NCI-H748 (cell line): Measurements from ENCODE around the gene HSPB8.
A peak's percentile ranks its signal among the peaks of the same experiment; 100 is the strongest.

ENCODE experiments used
- DNase-seq: peaks from one replicate; lab custom pipeline; 2025; ENCODE audit not compliant: unreplicated experiment; lab: John Stamatoyannopoulos, UW

HSPB8 gene

DNA sequence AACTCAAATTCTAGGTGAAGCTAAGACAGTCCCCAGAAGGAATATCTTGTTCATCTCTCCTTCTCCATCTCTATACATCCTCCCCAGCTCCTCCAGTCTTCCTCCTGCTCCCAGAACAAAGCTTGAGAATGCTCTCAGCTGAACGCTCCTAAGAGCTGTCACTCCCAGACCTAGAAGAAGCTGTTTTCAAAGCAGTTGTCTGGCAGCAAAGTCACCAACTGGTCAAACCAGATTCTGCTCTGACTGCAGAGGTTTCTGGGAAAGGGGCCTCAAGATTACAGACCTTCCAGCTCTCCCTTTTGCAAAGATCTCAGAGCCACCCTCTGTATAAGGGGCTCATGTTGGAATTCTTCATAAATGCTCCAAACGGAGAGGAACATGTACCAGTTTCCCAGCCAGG lies 9.6 kb upstream of the HSPB8 start:
- no peak for DNase-seq

DNA sequence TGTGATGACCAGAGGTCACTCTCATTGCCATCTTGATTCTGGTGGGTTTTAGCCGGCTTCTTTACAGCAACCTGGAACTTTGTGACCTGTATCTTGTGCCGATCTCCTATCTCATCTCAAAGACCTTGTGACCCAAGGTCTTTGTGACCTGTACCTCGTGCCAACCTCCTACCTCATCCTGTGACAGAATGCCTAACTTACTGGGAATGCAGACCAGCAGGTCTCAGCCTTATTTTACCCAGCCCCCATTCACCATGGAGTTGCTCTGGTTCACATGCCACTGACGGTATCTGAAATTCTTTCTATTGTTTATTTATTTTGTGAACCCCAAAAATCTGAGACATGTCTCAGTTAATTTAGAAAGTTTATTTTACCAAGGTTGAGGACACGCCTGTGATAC lies 7.4 kb upstream of the HSPB8 start:
- DNase-seq = no peak

- DNase-seq = no peak
These were observed 6.9 kb upstream of the HSPB8 start for GRCh38 chr12:119171691-119172425.

DNA sequence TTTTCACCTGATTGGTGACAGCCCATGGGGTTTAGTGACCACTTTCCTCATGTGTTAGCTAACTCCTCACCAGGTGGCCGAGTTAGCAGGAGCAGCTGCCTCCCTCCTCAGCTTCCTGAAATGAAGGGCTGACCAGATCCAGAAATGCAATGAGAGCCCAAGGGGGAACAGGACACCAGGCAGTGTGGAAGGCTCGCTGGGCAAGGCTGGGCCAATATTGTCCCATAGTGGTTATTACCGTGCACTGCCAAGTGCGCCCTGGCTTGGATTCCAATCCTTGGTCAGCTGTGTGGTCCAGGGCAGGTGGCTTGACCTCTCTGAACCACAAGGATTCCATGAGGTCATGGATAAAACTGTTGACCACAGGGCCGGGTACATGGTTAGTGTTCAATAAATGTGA lies 3.6 kb upstream of the HSPB8 start:
- DNase-seq = no peak

- peak; percentile 92 for DNase-seq
These were observed 2.3 kb upstream of the HSPB8 start for GRCh38 chr12:119176267-119177055.

DNA sequence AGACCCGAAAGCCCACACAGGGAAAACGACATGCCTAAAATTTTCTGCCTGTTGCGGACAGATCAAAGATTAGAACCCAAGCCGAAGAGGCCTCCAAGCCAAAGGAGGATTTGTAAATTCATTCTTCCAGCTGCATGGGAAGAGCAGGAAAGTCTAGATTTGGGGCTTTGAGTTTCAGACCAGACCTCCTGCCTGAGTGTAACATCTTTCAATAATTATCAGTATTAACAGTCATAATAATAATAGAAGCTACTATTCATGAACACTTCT lies 1.7 kb upstream of the HSPB8 start:
- DNase-seq = no peak

- DNase-seq = no peak
These were observed 879 bp upstream of the HSPB8 start for GRCh38 chr12:119177724-119178380.

- DNase-seq = no peak
These were observed 747 bp downstream of the HSPB8 start for GRCh38 chr12:119179335-119180021.

DNA sequence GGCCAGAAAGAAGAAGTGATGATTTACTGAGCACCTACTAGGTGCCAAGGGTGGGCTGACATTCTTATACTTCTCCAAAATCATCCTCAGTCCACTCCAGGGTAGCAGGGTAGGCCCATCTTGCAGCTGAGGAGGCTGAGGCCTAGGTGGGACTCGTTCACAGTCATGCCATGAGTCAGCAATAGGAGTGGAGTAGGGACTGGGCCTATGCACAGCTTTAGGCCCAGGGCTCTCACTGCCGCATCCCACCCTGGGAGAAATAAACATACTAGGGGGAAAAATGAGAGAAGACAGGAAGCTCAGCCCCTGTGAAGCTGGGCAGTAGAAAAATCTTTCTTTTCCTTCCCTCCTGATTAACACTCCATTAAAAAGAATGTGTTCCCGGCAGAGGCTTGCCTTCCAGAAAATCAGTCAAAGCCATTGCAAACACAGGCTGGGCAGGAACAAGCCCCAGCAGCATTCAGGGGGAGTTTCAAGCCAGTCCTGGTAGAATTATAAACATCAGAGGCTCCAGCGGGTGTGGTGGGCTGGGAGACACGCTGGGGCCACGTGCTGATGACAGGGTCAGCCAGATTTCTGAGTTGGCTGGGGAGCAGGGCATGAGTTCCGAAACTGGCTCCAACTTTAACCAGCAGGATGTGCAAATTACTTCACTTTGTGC lies 1.8 kb downstream of the HSPB8 start:
- DNase-seq = no peak

DNA sequence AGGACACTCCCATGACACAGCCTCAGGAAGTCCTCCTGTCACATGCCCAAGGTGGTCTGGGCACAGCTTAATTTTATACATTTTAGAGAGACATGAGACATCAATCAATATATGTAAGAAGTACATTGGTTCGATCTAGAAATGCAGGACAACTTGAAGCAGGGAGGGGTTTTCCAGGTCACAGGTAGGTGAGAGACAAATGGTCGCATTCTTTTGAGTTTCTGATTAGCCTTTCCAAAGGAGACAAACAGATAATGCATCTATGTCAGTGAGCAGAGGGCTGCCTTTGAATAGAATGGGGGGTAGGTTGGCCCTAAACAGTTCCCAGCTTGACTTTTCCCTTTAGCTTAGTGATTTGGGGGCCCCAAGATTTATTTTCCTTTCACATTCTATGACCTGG lies 2.5 kb downstream of the HSPB8 start:
- DNase-seq = no peak

GRCh38 chr12:119181944-119182343 lies 3.2 kb downstream of the HSPB8 start:
- DNase-seq = no peak

GRCh38 chr12:119182701-119183493 lies 4.2 kb downstream of the HSPB8 start:
- DNase-seq = no peak

DNA sequence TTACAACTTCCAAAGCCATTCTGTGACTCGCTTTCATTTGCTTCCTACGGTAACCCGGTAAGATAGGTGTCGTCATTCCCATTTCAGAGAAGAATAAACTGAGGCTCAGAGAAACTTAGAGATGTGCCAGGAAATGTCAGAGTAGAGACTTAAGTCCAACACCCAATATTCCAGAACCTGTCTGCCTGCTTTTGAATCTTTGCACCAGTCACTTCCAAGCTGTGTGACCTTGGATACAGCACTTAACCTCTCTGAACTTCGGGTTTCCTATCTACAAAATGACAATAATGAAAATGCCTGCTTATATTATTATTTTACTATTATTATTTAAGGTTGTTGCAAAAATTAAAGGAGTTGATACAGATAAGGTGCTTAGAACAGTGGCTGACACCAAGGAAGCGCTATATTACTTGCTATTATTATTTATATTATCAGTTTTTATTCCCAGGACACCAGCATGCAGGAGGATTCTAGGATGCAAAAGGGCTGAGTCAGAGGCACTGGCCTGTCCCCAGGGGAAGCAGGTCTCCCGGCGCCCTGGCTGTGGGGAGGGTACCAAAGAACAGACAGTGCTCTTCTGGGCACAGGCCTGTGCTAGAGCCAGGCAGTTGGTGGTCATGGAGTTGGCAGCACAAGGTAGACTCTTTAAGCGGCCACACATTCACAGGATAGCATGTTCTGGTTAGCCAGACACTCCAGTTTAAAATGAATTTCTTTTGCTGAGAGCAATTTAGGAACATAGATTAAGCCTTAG lies 5.4 kb downstream of the HSPB8 start:
- no peak for DNase-seq

DNA sequence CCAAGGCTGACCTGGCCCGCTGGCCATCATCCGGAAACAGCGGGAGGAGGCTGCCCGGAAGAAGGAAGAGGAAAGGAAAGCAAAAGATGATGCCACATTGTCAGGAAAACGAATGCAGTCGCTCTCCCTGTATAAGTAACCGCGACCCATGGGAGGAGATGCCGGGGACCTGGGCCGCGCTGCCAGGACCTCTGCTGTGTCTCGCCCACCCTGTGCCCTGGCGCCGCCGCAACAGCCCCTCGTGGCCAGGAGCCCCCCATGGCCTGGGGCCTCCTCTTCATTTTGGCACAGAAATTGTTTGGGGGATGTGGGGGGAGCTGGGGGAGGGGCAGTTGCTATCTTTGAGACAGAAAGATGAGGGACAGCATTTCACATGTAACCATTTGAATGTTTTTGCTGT lies 16.5 kb downstream of the HSPB8 start:
- DNase-seq = no peak

GRCh38 chr12:119198440-119198839 lies 19.7 kb downstream of the HSPB8 start:
- DNase-seq = no peak

GRCh38 chr12:119200601-119201000 lies 21.9 kb downstream of the HSPB8 start:
- no peak for DNase-seq

- DNase-seq = no peak
These were observed 23.2 kb downstream of the HSPB8 start for GRCh38 chr12:119201789-119202543.

- no peak for DNase-seq
These were observed 23.8 kb downstream of the HSPB8 start for GRCh38 chr12:119202544-119202943.

GRCh38 chr12:119204131-119204530 lies 25.4 kb downstream of the HSPB8 start:
- DNase-seq = no peak
